KMS-11 (cell line): ENCODE results near the gene UBE2E1.
"Not testable (repeated sequence)": the region's sequence is repeated elsewhere in the genome, so short reads cannot be mapped to it uniquely, and the experiment has no call there.

Source experiments
- H2AFZ ChIP-seq: fragments of 200-600 bp; sonication (generic); 2 replicates; pipeline ENCODE4 v1.6.1; 2016; ENCODE audit warnings: antibody characterized with exemption, mixed run types, low read depth
- H3K27ac ChIP-seq: fragments of 200-600 bp; sonication (generic); 2 replicates; pipeline ENCODE4 v1.6.1; 2016; ENCODE audit warnings: mild to moderate bottlenecking, mixed run types
- H3K27me3 ChIP-seq: fragments of 200-600 bp; sonication (generic); 2 replicates; pipeline ENCODE4 v1.6.1; 2017; ENCODE audit warnings: mild to moderate bottlenecking, low read depth, mixed run types, moderate library complexity; ENCODE audit not compliant: insufficient read depth
- H3K36me3 ChIP-seq: fragments of 200-600 bp; sonication (generic); 2 replicates; pipeline ENCODE4 v1.6.1; 2017; ENCODE audit warnings: mild to moderate bottlenecking, mixed run types; ENCODE audit not compliant: insufficient read depth
- H3K4me1 ChIP-seq: fragments of 200-600 bp; sonication (generic); 2 replicates; pipeline ENCODE4 v1.6.1; 2016; ENCODE audit warnings: mild to moderate bottlenecking, low read depth, mixed run types; ENCODE audit not compliant: poor library complexity, severe bottlenecking
- H3K4me2 ChIP-seq: fragments of 200-600 bp; sonication (generic); 2 replicates; pipeline ENCODE4 v1.7.0; 2016; ENCODE audit warnings: mild to moderate bottlenecking, mixed run types
- H3K4me3 ChIP-seq: fragments of 200-600 bp; sonication (generic); IDR thresholded peaks from 2 replicates; pipeline ENCODE4 v1.6.1; 2017; ENCODE audit warnings: low read depth, low read length, mixed read lengths; ENCODE audit not compliant: insufficient read depth
- H3K79me2 ChIP-seq: fragments of 200-600 bp; sonication (generic); 2 replicates; pipeline ENCODE4 v1.6.1; 2016; ENCODE audit warnings: low read depth, mixed run types; ENCODE audit not compliant: insufficient read depth
- H3K9ac ChIP-seq: fragments of 200-600 bp; sonication (generic); 2 replicates; pipeline ENCODE4 v1.6.1; 2016; ENCODE audit warnings: mild to moderate bottlenecking, mixed run types
- H4K20me1 ChIP-seq: fragments of 200-600 bp; sonication (generic); 2 replicates; pipeline ENCODE4 v1.6.1; 2016; ENCODE audit warnings: mild to moderate bottlenecking, mixed run types; ENCODE audit not compliant: insufficient read depth
- TF ChIP-seq, protein P1 (sequence below): fragments of 200-600 bp; sonication (generic); conservative IDR thresholded peaks from 2 replicates; pipeline ENCODE4 v1.6.1; 2017; ENCODE audit warnings: low read depth, mild to moderate bottlenecking, antibody characterized with exemption, low read length, moderate library complexity, mixed read lengths

Gene UBE2E1

GRCh38 chr3:23867838-23868237 is 62.1 kb downstream of the UBE2E1 start:
- no peak overlapping the region for H3K27ac ChIP-seq
- H3K9ac ChIP-seq = no peak overlapping the region
- TF ChIP-seq, protein P1, sequence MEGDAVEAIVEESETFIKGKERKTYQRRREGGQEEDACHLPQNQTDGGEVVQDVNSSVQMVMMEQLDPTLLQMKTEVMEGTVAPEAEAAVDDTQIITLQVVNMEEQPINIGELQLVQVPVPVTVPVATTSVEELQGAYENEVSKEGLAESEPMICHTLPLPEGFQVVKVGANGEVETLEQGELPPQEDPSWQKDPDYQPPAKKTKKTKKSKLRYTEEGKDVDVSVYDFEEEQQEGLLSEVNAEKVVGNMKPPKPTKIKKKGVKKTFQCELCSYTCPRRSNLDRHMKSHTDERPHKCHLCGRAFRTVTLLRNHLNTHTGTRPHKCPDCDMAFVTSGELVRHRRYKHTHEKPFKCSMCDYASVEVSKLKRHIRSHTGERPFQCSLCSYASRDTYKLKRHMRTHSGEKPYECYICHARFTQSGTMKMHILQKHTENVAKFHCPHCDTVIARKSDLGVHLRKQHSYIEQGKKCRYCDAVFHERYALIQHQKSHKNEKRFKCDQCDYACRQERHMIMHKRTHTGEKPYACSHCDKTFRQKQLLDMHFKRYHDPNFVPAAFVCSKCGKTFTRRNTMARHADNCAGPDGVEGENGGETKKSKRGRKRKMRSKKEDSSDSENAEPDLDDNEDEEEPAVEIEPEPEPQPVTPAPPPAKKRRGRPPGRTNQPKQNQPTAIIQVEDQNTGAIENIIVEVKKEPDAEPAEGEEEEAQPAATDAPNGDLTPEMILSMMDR = no peak
- no peaks in the 10 kb centered on the region for H3K36me3 ChIP-seq
- H3K4me2 ChIP-seq = no peak overlapping the region
- no peak overlapping the region for H2AFZ ChIP-seq
- no peaks in the 10 kb centered on the region for H3K27me3 ChIP-seq
- H3K79me2 ChIP-seq = peaks cover 57% of the 10 kb centered on the region; the same call in 1 of the 2 replicates
- H3K4me3 ChIP-seq = no peak overlapping the region
- peaks cover 24% of the 10 kb centered on the region for H3K4me1 ChIP-seq
- 0 out of 2 replicates have a peak, but pooled peaks cover 4% of the 10 kb centered on the region for H4K20me1 ChIP-seq

GRCh38 chr3:23869977-23870662 is 64.4 kb downstream of the UBE2E1 start:
- Histone ChIP-seq H2AFZ (no peak overlapping the region), H3K4me2 (no peak overlapping the region), H3K9ac (no peak overlapping the region), H3K4me3 (no peak overlapping the region), H3K79me2 (peaks cover 43% of the 10 kb centered on the region; the same call in 1 of the 2 replicates), H3K4me1 (peaks cover 10% of the 10 kb centered on the region), H3K27ac (no peak overlapping the region), H4K20me1 (0 out of 2 replicates have a peak, but pooled peaks cover 4% of the 10 kb centered on the region), H3K27me3 (no peaks in the 10 kb centered on the region), H3K36me3 (no peaks in the 10 kb centered on the region)
- TF ChIP-seq, protein P1 = no peak

DNA sequence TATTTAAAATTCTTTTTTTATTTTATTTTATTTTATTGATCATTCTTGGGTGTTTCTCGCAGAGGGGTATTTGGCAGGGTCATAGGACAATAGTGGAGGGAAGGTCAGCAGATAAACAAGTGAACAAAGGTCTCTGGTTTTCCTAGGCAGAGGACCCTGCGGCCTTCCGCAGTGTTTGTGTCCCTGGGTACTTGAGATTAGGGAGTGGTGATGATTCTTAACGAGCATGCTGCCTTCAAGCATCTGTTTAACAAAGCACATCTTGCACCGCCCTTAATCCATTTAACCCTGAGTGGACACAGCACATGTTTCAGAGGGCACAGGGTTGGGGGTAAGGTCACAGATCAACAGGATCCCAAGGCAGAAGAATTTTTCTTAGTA is 64.9 kb downstream of the UBE2E1 start:
- not testable (repeated sequence) for H3K36me3 ChIP-seq, H3K4me3 ChIP-seq, H3K4me2 ChIP-seq, H3K9ac ChIP-seq, H2AFZ ChIP-seq, H3K27ac ChIP-seq, H4K20me1 ChIP-seq, H3K27me3 ChIP-seq, H3K4me1 ChIP-seq
- peaks cover 43% of the 10 kb centered on the region; the same call in 1 of the 2 replicates for H3K79me2 ChIP-seq

DNA sequence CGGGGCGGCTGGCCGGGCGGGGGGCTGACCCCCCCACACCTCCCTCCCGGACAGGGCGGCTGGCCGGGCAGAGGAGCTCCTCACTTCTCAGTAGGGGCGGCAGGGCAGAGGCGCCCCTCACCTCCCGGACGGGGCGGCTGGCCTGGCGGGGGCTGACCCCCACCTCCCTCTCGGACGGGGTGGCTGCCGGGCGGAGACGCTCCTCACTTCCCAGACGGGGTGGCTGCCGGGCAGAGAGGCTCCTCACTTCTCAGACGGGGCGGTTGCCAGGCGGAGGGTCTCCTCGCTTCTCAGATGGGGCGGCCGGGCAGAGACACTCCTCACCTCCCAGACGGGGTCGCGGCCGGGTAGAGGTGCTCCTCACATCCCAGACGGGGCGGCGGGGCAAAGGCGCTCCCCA is 65.6 kb downstream of the UBE2E1 start:
- H2AFZ ChIP-seq, H3K9ac ChIP-seq, H3K4me3 ChIP-seq, H3K4me1 ChIP-seq, H3K36me3 ChIP-seq, H3K27me3 ChIP-seq, H4K20me1 ChIP-seq, H3K4me2 ChIP-seq, H3K27ac ChIP-seq: not testable (repeated sequence)
- H3K79me2 ChIP-seq = peaks cover 47% of the 10 kb centered on the region

DNA sequence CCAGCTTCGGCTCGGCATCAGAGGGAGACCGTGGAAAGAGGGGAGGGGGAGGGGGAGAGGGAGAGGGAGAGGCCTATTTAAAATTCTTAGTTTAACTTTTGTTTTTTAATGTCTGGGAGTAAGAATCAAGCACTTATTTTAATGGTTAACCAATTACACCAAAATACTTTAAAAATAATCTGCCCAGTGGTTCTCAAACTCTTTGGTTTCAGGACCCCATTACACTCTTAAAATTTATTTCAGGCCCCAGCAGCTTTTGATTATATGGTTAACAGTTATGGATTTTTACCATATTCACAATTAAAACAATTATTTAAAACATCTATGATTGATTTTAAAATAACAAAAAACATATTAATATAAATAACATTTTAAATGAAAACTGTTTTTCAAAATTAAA is 66.6 kb downstream of the UBE2E1 start:
- Histone ChIP-seq H3K4me2 (no peak overlapping the region), H3K27me3 (no peaks in the 10 kb centered on the region), H3K4me3 (no peak overlapping the region), H3K9ac (no peak overlapping the region), H4K20me1 (no peaks in the 10 kb centered on the region), H3K27ac (no peak overlapping the region), H2AFZ (no peak overlapping the region), H3K79me2 (peaks cover 48% of the 10 kb centered on the region), H3K36me3 (no peaks in the 10 kb centered on the region), H3K4me1 (no peaks in the 10 kb centered on the region)
- TF ChIP-seq, protein P1 = no peak
